Glomerular visceral epithelial cell (primary cell): ENCODE results near the gene IGSF23.
A peak's percentile ranks its signal among the peaks of the same experiment; 100 is the strongest.
"Not testable (repeated sequence)": the region's sequence is repeated elsewhere in the genome, so short reads cannot be mapped to it uniquely, and the experiment has no call there.

ENCODE experiments used
- DNase-seq: peaks from one replicate; pipeline ENCODE4 v3.0.0-alpha.2; 2016; ENCODE audit errors: extremely low spot score

IGSF23 gene

GRCh38 chr19:44611812-44612295 is 1.5 kb upstream of the IGSF23 start:
- no peak for DNase-seq

GRCh38 chr19:44614313-44614712 is 950 bp downstream of the IGSF23 start:
- DNase-seq = no peak

GRCh38 chr19:44615863-44616247 is 2.5 kb downstream of the IGSF23 start:
- DNase-seq = no peak

GRCh38 chr19:44617110-44617880 is 3.9 kb downstream of the IGSF23 start:
- peak; percentile 66 for DNase-seq

GRCh38 chr19:44618640-44619357 is 5.4 kb downstream of the IGSF23 start:
- DNase-seq = no peak

- peak; percentile 71 for DNase-seq
Measured at GRCh38 chr19:44620667-44621066, 7.3 kb downstream of the IGSF23 start.

- no peak for DNase-seq
Measured at GRCh38 chr19:44621367-44621766, 8.0 kb downstream of the IGSF23 start.

- DNase-seq = peak; percentile 26
Measured at GRCh38 chr19:44623080-44623479, 9.7 kb downstream of the IGSF23 start.

GRCh38 chr19:44623626-44624025 is 10.3 kb downstream of the IGSF23 start:
- no peak for DNase-seq

- DNase-seq = no peak
Measured at GRCh38 chr19:44624840-44625354, 11.5 kb downstream of the IGSF23 start.

GRCh38 chr19:44625637-44626036 is 12.3 kb downstream of the IGSF23 start:
- not testable (repeated sequence) for DNase-seq

- DNase-seq = peak; percentile 99
Measured at GRCh38 chr19:44626048-44626624, 12.8 kb downstream of the IGSF23 start.

GRCh38 chr19:44627631-44628030 is 14.3 kb downstream of the IGSF23 start:
- DNase-seq = no peak

GRCh38 chr19:44628793-44629192 is 15.4 kb downstream of the IGSF23 start:
- DNase-seq = no peak

GRCh38 chr19:44631611-44632010 is 18.2 kb downstream of the IGSF23 start:
- peak; percentile 46 for DNase-seq

GRCh38 chr19:44634058-44634457 is 20.7 kb downstream of the IGSF23 start:
- not testable (repeated sequence) for DNase-seq

GRCh38 chr19:44634785-44635184 is 21.4 kb downstream of the IGSF23 start:
- DNase-seq = no peak

- peak; percentile 54 for DNase-seq
Measured at GRCh38 chr19:44635581-44636438, 22.4 kb downstream of the IGSF23 start.

- no peak for DNase-seq
Measured at GRCh38 chr19:44636439-44637389, 23.4 kb downstream of the IGSF23 start.

GRCh38 chr19:44637390-44637764 is 24.0 kb downstream of the IGSF23 start:
- no peak for DNase-seq
